ENCODE results near the gene RFX4. TPM values are rescaled to one million over a fixed set of nuclear protein-coding genes. Genes with fewer than 3 reads are reported as not detected.

The RFX4 gene
- total and polyA plus RNA-seq, 2 of the 13 experiments (the other 11 are each of a cell fraction or from before 2014, with no cell fraction given), result not detected

DNA sequence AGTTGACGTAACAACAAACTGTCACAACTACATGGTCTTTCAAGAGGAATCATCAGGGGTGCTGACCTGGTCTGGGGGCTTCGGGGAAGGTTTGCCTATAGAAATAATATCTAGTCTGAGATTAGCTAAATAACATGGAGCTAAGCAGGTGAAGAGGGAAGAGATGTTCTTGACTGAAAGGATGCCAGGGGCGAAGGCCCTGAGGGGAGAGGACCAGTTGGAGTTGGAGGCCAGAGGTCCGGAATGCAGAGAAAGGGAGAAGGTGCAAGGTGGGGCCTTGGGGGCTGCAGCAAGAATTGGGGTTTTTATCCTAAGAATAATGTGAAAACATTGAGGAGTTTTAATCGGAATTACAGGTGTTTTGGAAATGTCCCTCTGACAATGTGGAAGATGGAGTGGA, 123.2 kb downstream of the RFX4 start (continued):
- TF ChIP-seq, protein P1, sequence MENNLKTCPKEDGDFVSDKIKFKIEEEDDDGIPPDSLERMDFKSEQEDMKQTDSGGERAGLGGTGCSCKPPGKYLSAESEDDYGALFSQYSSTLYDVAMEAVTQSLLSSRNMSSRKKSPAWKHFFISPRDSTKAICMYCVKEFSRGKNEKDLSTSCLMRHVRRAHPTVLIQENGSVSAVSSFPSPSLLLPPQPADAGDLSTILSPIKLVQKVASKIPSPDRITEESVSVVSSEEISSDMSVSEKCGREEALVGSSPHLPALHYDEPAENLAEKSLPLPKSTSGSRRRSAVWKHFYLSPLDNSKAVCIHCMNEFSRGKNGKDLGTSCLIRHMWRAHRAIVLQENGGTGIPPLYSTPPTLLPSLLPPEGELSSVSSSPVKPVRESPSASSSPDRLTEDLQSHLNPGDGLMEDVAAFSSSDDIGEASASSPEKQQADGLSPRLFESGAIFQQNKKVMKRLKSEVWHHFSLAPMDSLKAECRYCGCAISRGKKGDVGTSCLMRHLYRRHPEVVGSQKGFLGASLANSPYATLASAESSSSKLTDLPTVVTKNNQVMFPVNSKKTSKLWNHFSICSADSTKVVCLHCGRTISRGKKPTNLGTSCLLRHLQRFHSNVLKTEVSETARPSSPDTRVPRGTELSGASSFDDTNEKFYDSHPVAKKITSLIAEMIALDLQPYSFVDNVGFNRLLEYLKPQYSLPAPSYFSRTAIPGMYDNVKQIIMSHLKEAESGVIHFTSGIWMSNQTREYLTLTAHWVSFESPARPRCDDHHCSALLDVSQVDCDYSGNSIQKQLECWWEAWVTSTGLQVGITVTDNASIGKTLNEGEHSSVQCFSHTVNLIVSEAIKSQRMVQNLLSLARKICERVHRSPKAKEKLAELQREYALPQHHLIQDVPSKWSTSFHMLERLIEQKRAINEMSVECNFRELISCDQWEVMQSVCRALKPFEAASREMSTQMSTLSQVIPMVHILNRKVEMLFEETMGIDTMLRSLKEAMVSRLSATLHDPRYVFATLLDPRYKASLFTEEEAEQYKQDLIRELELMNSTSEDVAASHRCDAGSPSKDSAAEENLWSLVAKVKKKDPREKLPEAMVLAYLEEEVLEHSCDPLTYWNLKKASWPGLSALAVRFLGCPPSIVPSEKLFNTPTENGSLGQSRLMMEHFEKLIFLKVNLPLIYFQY (CRISPR knock-in tag; IDR thresholded peaks at IDR 0.05; ENCODE audit: borderline replicate concordance), result no peak
- TF ChIP-seq, protein P2, sequence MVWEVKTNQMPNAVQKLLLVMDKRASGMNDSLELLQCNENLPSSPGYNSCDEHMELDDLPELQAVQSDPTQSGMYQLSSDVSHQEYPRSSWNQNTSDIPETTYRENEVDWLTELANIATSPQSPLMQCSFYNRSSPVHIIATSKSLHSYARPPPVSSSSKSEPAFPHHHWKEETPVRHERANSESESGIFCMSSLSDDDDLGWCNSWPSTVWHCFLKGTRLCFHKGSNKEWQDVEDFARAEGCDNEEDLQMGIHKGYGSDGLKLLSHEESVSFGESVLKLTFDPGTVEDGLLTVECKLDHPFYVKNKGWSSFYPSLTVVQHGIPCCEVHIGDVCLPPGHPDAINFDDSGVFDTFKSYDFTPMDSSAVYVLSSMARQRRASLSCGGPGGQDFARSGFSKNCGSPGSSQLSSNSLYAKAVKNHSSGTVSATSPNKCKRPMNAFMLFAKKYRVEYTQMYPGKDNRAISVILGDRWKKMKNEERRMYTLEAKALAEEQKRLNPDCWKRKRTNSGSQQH (CRISPR knock-in tag; IDR thresholded peaks at IDR 0.05; ENCODE audit: low read depth), result no peak
- TF ChIP-seq, protein P3, sequence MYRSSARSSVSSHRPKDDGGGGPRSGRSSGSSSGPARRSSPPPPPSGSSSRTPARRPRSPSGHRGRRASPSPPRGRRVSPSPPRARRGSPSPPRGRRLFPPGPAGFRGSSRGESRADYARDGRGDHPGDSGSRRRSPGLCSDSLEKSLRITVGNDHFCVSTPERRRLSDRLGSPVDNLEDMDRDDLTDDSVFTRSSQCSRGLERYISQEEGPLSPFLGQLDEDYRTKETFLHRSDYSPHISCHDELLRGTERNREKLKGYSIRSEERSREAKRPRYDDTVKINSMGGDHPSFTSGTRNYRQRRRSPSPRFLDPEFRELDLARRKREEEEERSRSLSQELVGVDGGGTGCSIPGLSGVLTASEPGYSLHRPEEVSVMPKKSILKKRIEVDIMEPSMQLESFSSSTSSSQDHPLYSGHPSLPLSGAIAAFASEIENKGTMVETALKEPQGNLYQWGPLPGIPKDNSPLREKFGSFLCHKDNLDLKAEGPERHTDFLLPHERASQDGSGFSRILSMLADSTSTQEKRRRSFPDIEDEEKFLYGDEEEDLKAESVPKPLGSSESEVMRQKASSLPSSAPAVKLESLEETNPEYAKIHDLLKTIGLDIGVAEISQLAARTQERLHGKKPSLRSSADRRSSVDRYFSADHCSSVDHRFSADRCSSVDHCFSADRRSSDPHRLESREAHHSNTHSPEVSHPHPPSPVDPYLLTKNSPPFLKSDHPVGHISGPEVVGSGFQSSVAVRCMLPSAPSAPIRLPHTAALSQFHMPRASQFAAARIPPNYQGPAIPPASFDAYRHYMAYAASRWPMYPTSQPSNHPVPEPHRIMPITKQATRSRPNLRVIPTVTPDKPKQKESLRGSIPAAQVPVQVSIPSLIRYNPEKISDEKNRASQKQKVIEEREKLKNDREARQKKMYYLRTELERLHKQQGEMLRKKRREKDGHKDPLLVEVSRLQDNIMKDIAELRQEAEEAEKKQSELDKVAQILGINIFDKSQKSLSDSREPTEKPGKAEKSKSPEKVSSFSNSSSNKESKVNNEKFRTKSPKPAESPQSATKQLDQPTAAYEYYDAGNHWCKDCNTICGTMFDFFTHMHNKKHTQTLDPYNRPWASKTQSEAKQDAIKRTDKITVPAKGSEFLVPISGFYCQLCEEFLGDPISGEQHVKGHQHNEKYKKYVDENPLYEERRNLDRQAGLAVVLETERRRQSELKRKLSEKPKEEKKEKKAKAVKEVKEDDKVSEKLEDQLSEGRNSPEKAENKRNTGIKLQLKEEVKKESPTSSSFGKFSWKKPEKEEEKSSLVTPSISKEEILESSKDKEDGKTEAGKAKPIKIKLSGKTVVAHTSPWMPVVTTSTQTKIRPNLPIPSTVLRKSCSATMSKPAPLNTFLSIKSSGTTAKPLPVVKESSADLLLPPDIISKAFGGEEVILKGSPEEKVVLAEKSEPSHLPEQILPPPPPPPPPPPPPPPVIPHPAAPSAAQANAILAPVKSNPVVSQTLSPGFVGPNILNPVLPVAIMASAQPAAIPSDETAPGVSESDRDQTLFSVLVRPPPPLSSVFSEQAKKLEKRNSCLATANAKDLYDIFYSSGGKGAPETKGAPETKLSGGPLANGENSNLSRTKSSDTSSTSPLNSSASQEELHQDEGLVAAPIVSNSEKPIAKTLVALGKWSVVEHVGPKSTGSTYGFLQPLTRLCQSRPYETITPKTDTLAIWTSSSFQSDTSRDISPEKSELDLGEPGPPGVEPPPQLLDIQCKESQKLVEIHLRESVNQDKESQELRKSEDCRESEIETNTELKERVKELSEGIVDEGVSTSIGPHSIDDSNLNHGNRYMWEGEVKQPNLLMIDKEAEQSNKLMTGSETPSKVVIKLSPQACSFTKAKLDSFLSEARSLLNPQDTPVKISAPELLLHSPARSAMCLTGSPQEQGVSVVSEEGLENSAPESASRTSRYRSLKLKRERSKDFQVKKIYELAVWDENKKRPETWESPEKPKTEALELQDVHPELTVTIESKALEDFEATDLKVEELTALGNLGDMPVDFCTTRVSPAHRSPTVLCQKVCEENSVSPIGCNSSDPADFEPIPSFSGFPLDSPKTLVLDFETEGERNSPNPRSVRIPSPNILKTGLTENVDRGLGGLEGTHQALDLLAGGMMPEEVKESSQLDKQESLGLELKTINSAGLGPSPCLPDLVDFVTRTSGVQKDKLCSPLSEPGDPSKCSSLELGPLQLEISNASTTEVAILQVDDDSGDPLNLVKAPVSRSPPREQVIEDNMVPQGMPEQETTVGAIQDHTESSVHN (CRISPR knock-in tag; IDR thresholded peaks at IDR 0.05), result no peak
- TF ChIP-seq, protein P4, sequence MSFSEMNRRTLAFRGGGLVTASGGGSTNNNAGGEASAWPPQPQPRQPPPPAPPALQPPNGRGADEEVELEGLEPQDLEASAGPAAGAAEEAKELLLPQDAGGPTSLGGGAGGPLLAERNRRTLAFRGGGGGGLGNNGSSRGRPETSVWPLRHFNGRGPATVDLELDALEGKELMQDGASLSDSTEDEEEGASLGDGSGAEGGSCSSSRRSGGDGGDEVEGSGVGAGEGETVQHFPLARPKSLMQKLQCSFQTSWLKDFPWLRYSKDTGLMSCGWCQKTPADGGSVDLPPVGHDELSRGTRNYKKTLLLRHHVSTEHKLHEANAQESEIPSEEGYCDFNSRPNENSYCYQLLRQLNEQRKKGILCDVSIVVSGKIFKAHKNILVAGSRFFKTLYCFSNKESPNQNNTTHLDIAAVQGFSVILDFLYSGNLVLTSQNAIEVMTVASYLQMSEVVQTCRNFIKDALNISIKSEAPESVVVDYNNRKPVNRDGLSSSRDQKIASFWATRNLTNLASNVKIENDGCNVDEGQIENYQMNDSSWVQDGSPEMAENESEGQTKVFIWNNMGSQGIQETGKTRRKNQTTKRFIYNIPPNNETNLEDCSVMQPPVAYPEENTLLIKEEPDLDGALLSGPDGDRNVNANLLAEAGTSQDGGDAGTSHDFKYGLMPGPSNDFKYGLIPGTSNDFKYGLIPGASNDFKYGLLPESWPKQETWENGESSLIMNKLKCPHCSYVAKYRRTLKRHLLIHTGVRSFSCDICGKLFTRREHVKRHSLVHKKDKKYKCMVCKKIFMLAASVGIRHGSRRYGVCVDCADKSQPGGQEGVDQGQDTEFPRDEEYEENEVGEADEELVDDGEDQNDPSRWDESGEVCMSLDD (CRISPR knock-in tag; IDR thresholded peaks at IDR 0.05; ENCODE audit: borderline replicate concordance), result no peak
